ENCODE measurements around the gene SMIM33. TPM values are rescaled to one million over a fixed set of nuclear protein-coding genes. Genes with fewer than 3 reads are reported as not detected.

Gene SMIM33
- total RNA-seq, 1 experiment from 2014 or later = not detected

DNA sequence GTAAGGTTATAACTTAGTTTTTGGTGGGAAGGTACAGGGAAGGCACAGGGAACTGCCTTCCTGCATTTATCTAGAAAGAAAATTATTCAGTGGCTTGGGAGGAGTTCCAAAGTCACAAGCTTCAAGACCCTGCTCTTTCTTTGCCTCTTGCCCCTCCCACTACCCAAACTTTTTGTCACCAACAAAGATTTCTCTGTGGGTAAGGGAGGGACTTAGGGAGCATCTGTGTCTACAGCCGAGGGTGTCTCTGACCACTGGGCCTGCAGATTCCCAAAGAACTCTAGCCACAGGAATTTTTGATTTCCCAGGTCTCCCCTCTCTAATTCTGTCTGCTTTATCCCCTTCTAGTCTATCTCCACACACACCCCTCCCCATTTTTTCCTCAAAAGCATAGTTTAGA, 10.3 kb upstream of the SMIM33 start:
- H3K4me1 Mint-ChIP-seq (ENCODE audit: insufficient read depth, unreplicated experiment) = peaks cover 6% of the 10 kb centered on the region
- no peaks in the 10 kb centered on the region for H3K27me3 Mint-ChIP-seq (ENCODE audit: insufficient read depth, unreplicated experiment)
- ChIA-PET POLR2A (no interaction called here), CTCF (no interaction called here)
- DNase-seq (ENCODE audit: unreplicated experiment) = no peak
- H3K4me3 Mint-ChIP-seq (ENCODE audit: unreplicated experiment) = no peak overlapping the region
- BruUV-seq (replicated peaks) = no TSS peak
- H3K36me3 Mint-ChIP-seq (ENCODE audit: insufficient read depth, unreplicated experiment) = no peaks in the 10 kb centered on the region
- TF ChIP-seq, protein P1, sequence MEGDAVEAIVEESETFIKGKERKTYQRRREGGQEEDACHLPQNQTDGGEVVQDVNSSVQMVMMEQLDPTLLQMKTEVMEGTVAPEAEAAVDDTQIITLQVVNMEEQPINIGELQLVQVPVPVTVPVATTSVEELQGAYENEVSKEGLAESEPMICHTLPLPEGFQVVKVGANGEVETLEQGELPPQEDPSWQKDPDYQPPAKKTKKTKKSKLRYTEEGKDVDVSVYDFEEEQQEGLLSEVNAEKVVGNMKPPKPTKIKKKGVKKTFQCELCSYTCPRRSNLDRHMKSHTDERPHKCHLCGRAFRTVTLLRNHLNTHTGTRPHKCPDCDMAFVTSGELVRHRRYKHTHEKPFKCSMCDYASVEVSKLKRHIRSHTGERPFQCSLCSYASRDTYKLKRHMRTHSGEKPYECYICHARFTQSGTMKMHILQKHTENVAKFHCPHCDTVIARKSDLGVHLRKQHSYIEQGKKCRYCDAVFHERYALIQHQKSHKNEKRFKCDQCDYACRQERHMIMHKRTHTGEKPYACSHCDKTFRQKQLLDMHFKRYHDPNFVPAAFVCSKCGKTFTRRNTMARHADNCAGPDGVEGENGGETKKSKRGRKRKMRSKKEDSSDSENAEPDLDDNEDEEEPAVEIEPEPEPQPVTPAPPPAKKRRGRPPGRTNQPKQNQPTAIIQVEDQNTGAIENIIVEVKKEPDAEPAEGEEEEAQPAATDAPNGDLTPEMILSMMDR (IDR thresholded peaks at IDR 0.05; ENCODE audit: unreplicated experiment) = no peak
- H3K27ac Mint-ChIP-seq (ENCODE audit: low read depth, unreplicated experiment) = no peak overlapping the region
- intact Hi-C loops (cut with micrococcal nuclease) = no loop called here
- no peaks in the 10 kb centered on the region for H3K9me3 Mint-ChIP-seq (ENCODE audit: unreplicated experiment)

DNA sequence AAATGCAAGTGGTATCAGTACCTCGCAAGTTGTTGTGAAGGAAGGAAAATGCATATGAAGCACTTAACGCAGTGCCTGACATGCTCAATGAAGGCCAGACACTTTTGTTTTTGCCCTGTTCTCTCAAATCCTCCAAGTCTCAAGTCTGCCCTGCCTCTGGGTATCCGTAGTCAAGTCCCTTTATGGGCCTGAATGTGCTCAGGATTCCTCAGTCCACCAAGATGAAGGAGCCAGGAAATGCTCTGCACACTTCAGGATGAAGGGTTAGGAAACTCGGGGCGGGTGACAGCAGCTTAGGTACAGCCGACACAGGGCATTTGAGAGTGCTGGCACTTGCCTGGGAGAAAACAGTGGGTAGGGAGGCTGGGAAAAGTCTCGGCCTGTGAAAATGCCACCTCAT, 9.6 kb upstream of the SMIM33 start:
- no peaks in the 10 kb centered on the region for H3K36me3 Mint-ChIP-seq (ENCODE audit: insufficient read depth, unreplicated experiment)
- TF ChIP-seq, protein P1 (IDR thresholded peaks at IDR 0.05; ENCODE audit: unreplicated experiment) = no peak
- H3K4me1 Mint-ChIP-seq (ENCODE audit: insufficient read depth, unreplicated experiment) = peaks cover 6% of the 10 kb centered on the region
- H3K4me3 Mint-ChIP-seq (ENCODE audit: unreplicated experiment) = no peak overlapping the region
- H3K27ac Mint-ChIP-seq (ENCODE audit: low read depth, unreplicated experiment) = no peak overlapping the region
- DNase-seq (ENCODE audit: unreplicated experiment) = no peak
- H3K27me3 Mint-ChIP-seq (ENCODE audit: insufficient read depth, unreplicated experiment) = no peaks in the 10 kb centered on the region
- ChIA-PET CTCF (no interaction called here), POLR2A (no interaction called here)
- H3K9me3 Mint-ChIP-seq (ENCODE audit: unreplicated experiment) = no peaks in the 10 kb centered on the region
- BruUV-seq (replicated peaks) = no TSS peak
- intact Hi-C loops (cut with micrococcal nuclease) = no loop called here

DNA sequence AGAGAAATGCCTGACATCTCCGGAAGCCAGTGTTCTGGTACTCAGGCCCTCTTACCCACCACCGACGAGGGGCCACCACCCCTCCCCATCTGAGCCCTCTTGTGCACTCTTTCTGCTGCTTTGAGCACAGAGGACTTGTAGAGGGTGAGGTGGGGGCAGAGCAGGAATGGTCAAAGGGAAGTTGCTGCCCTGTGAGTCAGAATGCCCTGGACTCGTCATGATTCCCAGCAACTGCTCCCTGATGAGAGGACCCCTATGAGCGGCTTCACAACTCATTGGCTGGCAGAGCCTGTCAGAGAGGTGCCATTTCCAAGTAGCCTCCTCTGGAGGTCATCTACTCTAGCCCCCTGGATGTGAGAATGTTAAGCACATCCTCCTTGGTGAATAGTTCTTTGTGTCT, 9.1 kb upstream of the SMIM33 start:
- H3K9me3 Mint-ChIP-seq (ENCODE audit: unreplicated experiment) = no peaks in the 10 kb centered on the region
- no peak overlapping the region for H3K27ac Mint-ChIP-seq (ENCODE audit: low read depth, unreplicated experiment)
- no peaks in the 10 kb centered on the region for H3K36me3 Mint-ChIP-seq (ENCODE audit: insufficient read depth, unreplicated experiment)
- intact Hi-C loops (cut with micrococcal nuclease) = no loop called here
- ChIA-PET POLR2A (no interaction called here), CTCF (interaction anchor here (0.7 to 1.8 kb wide), 5 partner anchors 13 to 416 kb away, joined by 3 to 6 read pairs (median 3); no protein-coding TSS in a partner anchor)
- DNase-seq (ENCODE audit: unreplicated experiment) = no peak
- H3K4me1 Mint-ChIP-seq (ENCODE audit: insufficient read depth, unreplicated experiment) = peaks cover 6% of the 10 kb centered on the region
- no peak overlapping the region for H3K4me3 Mint-ChIP-seq (ENCODE audit: unreplicated experiment)
- no TSS peak for BruUV-seq (replicated peaks)
- TF ChIP-seq, protein P1 (IDR thresholded peaks at IDR 0.05; ENCODE audit: unreplicated experiment) = no peak
- no peaks in the 10 kb centered on the region for H3K27me3 Mint-ChIP-seq (ENCODE audit: insufficient read depth, unreplicated experiment)

DNA sequence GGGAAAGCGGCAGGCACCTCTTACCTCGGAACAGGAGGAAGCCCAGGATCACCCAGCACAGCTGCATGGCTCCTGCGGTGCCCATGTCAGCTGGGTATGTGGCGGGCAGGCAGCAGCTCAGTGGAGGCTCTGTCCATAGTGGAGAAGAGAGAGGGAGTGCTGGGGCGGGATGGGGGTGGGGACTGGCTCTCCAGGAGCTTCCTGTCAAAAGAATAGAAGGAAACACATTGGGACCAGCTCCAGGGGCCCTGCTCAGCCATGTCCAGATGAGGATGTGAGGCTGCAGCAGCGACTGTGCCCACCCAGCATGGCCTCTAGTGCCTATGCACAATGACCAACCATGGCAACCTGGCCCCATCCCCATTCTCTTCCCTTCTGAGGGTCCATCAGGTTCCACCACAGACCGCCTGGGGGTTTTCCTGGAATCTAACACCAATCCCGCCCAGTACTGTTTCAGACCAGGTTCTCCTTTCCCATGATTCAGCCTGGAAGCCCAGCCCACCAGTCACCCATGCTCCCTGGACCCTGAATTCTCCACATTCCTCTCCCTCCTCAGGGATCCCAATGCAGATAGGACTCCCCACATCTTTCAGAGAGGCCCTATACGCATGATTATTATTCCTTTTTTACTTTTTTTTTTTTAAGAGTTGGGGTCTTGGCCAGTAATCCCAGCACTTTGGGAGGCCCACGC, 8.1 kb upstream of the SMIM33 start, which contains the start of gene ECSCR:
TSS of gene ECSCR (minus strand) at position 158 of the 691 bp plus-strand sequence. CDS start at position 85, 73 bp downstream.
- CTCF ChIA-PET = interaction anchor here (0.7 to 1.8 kb wide), 5 partner anchors 14 to 415 kb away, joined by 3 to 6 read pairs (median 3); no protein-coding TSS in a partner anchor
- BruUV-seq (replicated peaks) = no TSS peak

More for the DNA sequence above, 8.1 kb upstream of the SMIM33 start, which contains the start of gene ECSCR:
- TF ChIP-seq, protein P1 (IDR thresholded peaks at IDR 0.05; ENCODE audit: unreplicated experiment) = no peak
- no peak within 1 kb of the TSS for H3K27ac Mint-ChIP-seq (ENCODE audit: low read depth, unreplicated experiment)
- POLR2A ChIA-PET = no interaction called here
- H3K27me3 Mint-ChIP-seq (ENCODE audit: insufficient read depth, unreplicated experiment) = no peaks in the 10 kb centered on the region
- H3K9me3 Mint-ChIP-seq (ENCODE audit: unreplicated experiment) = no peaks in the 10 kb centered on the region
- peaks cover 6% of the 10 kb centered on the region for H3K4me1 Mint-ChIP-seq (ENCODE audit: insufficient read depth, unreplicated experiment)
- H3K36me3 Mint-ChIP-seq (ENCODE audit: insufficient read depth, unreplicated experiment) = no peaks in the 10 kb centered on the region
- intact Hi-C loops (cut with micrococcal nuclease) = no loop called here
- H3K4me3 Mint-ChIP-seq (ENCODE audit: unreplicated experiment) = no peak within 1 kb of the TSS
- DNase-seq (ENCODE audit: unreplicated experiment) = no peak

Measured in MCF 10A (cell line).